Brain pericyte (primary cell): ENCODE measurements around the gene ZNF32.
"Not testable (repeated sequence)": the region's sequence is repeated elsewhere in the genome, so short reads cannot be mapped to it uniquely, and the experiment has no call there.

Experiments used
- DNase-seq: peaks from one replicate; pipeline ENCODE4 v3.0.0-alpha.2; 2012; ENCODE audit warnings: low read depth, low spot score

ZNF32 gene

GRCh38 chr10:43635816-43636215, 12.9 kb downstream of the ZNF32 start:
- DNase-seq, result not testable (repeated sequence)

GRCh38 chr10:43628956-43629355, 19.7 kb downstream of the ZNF32 start:
- DNase-seq, result no peak

- no peak for DNase-seq
These were observed 20.7 kb downstream of the ZNF32 start for GRCh38 chr10:43627942-43628341.

GRCh38 chr10:43623351-43623750, 25.3 kb downstream of the ZNF32 start:
- DNase-seq, result no peak

- no peak for DNase-seq
These were observed 26.6 kb downstream of the ZNF32 start for GRCh38 chr10:43622038-43622437.

GRCh38 chr10:43619368-43619767, 29.3 kb downstream of the ZNF32 start:
- DNase-seq, result no peak

- DNase-seq, result no peak
These were observed 31.8 kb downstream of the ZNF32 start for GRCh38 chr10:43616697-43617370.

- no peak for DNase-seq
These were observed 38.0 kb downstream of the ZNF32 start for GRCh38 chr10:43610636-43611035.

- no peak for DNase-seq
These were observed 41.5 kb downstream of the ZNF32 start for GRCh38 chr10:43607199-43607573.

- no peak for DNase-seq
These were observed 42.1 kb downstream of the ZNF32 start, which contains the start of gene ZNF485 for GRCh38 chr10:43606323-43607198. ZNF485 (plus strand) TSS chr10:43606438; CDS start chr10:43607051, 613 bp downstream.

- no peak for DNase-seq
These were observed 42.8 kb downstream of the ZNF32 start for GRCh38 chr10:43605850-43606322.

- DNase-seq, result not testable (repeated sequence)
These were observed 47.1 kb downstream of the ZNF32 start for GRCh38 chr10:43601576-43601975.

- no peak for DNase-seq
These were observed 49.3 kb downstream of the ZNF32 start for GRCh38 chr10:43599333-43599732.

GRCh38 chr10:43598446-43598845, 50.2 kb downstream of the ZNF32 start:
- no peak for DNase-seq

- no peak for DNase-seq
These were observed 52.1 kb downstream of the ZNF32 start for GRCh38 chr10:43596546-43596945.

- no peak for DNase-seq
These were observed 52.9 kb downstream of the ZNF32 start for GRCh38 chr10:43595739-43596298.

GRCh38 chr10:43594944-43595589, 53.6 kb downstream of the ZNF32 start:
- DNase-seq, result no peak
